HFF-Myc (cell line): ENCODE measurements around the gene TRAF7.
A peak's percentile ranks its signal among the peaks of the same experiment; 100 is the strongest.
"Not testable (repeated sequence)": the region's sequence is repeated elsewhere in the genome, so short reads cannot be mapped to it uniquely, and the experiment has no call there.

ENCODE experiments used
- DNase-seq: peaks from one replicate; pipeline ENCODE4 v3.0.0-alpha.2; 2011; ENCODE audit warnings: low read depth; ENCODE audit errors: extremely low read depth
- H3K4me3 ChIP-seq: replicated peaks from 2 replicates; pipeline ENCODE4 v1.5.1; 2011; ENCODE audit warnings: low read depth, mild to moderate bottlenecking, control low read depth, low read length
- CTCF ChIP-seq: IDR thresholded peaks from 2 replicates; pipeline ENCODE4 v1.5.1; 2012; ENCODE audit warnings: mild to moderate bottlenecking, low read depth, low read length, control low read depth; ENCODE audit errors: missing control alignments

TRAF7 gene

GRCh38 chr16:2197765-2198164 lies 42.2 kb downstream of the TRAF7 start:
- no peak overlapping the region for H3K4me3 ChIP-seq
- TF ChIP-seq CTCF: no peak
- DNase-seq: no peak

- DNase-seq: no peak
- no peak for TF ChIP-seq CTCF
Observed at GRCh38 chr16:2198283-2198682, 42.7 kb downstream of the TRAF7 start.

GRCh38 chr16:2199095-2199494 lies 43.5 kb downstream of the TRAF7 start:
- DNase-seq: no peak
- no peak for TF ChIP-seq CTCF
- no peak overlapping the region for H3K4me3 ChIP-seq

More at GRCh38 chr16:2198283-2198682, 42.7 kb downstream of the TRAF7 start:
- H3K4me3 ChIP-seq: no peak overlapping the region

GRCh38 chr16:2199621-2200139 lies 44.1 kb downstream of the TRAF7 start:
- TF ChIP-seq CTCF: no peak
- no peak for DNase-seq
- H3K4me3 ChIP-seq: no peak overlapping the region

- no peak for DNase-seq
- no peak for TF ChIP-seq CTCF
- H3K4me3 ChIP-seq: no peak overlapping the region
Observed at GRCh38 chr16:2200313-2200712, 44.7 kb downstream of the TRAF7 start.

- H3K4me3 ChIP-seq, DNase-seq: not testable (repeated sequence)
Observed at GRCh38 chr16:2203119-2203688, 47.6 kb downstream of the TRAF7 start.

- TF ChIP-seq CTCF: no peak
- DNase-seq: no peak
- peak overlapping the region; percentile 84 for H3K4me3 ChIP-seq
Observed at GRCh38 chr16:2204416-2205103, 49.0 kb downstream of the TRAF7 start.
